ENCODE data around the gene TXK.

The TXK gene

DNA sequence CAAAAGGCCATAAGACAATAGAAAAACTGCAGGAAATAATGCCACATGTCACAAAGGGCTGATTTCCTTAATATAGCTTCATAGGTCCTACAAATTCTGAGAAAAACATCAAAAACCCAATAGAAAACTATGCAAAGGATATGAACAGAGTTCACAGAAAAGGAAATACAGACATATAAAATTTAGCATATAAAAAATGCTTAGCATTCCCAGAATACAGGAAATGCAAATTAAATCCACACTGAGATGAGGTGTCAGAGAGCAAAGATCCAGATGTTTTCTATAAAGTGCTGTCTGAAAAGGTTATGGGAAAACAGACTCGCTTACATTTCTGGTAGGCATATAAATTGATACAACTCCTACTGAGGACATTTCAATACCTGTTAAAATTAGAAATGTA is 33.8 kb downstream of the TXK start:
- DNase-seq, result no peak

DNA sequence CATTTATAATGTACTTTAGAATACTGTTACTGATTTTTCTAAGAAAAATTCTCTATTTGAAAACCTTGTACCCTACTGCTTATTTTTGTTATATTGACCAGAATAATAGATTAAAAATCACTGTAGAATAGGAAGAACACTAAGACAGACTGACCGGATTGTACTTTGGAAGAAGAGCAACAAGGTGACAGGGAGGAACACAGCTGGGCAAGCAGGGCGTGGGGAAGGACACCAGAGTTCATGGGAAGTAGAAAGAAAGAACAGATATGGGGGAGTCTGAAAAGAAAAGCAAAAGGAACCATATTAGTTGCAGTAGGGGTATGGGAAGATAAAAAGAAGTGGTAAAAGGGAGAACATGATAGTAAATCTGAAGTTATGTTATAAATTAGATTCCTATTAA is 38.6 kb downstream of the TXK start:
- DNase-seq, result no peak

DNA sequence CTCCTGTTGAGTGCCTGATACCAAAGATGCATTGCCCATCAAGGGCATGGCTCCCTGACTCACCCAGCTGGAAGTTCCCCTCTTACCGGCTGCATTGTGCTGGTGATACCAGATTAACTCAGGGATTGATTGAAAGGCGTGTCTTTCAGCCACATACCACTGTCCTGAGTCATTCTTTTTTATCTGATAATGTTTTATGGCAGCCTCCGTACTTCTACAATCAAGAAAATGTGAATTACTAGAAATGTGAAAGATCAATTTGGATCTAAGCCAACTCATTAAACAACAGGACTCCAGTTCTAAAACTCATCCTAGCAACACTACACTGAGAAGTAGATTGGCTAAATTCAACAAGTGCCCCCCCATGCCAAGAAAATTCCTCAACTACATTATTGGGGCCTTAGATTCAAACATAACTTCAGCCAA is 40.0 kb downstream of the TXK start:
- no peak for DNase-seq

DNA sequence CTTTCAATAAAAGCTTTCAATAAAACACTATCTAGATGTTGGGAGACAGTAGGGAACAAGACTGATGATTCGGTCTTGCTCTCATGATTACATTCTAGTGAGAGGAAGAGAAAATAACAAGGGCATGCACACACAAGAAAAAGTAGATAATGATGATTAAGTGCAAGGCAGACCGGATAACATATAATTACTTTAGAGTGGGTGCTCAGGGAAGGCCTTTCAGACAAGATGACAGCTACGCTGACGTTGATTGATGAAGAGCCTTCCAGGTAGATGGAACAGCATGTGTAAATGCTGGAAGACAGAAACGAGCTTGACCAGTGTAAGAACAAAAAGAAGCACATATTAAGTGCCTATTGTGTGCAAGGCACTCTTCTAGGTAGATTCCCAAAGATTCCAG is 43.4 kb downstream of the TXK start:
- no peak for DNase-seq

DNA sequence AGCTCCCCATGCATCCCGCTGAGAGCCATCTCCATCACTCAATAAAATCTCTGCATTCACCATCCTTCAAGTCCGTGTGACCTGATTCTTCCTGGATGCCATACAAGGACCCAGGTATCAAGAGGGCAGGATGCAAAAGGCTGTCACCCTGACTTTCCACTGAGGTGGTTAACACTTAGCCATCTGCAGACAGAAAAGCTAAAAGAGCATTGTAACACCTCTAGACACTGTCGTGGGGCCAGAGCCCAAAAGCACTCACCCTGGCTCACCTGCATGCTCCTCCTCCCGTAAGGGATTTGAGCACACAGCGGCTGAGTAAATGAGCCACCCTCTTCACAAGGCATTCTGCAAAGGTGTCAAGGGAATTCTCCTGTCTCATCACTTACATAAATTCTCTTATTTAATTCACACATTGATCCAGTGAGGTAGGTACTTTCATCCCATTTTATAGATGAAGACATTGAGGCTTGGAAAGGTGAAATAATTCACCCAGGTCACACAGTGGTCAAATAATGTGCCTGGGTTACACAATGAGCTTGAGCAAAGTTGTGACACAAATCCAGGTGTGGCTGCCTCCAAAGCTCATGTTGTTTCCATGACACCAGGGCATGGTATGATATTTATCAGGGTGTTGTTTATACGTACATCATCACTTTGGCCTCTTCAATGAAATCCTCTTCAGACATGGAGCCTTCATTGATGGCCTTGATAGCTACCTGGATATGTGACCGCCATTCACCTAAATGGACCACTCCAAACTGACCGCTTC is 48.0 kb downstream of the TXK start:
- no peak for DNase-seq

DNA sequence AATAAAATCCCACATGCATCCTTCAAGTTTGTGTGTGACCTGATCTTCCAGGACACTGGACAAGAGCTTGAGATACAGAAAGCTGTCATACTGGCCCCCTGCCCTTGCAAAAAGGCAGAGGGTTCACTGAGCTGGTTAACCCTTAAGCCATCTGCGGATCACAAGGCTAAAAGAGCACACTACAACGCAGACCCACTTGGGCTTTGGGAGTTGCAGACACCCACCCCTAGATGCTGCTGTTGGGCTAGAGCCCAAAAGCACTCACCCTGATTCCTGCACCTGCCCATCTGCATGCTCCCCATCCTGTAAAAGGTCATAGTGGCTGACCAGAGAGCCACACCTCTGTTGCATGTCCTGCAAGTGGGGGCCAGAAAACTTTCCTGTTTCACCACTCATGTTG is 51.1 kb downstream of the TXK start:
- DNase-seq, result no peak

DNA sequence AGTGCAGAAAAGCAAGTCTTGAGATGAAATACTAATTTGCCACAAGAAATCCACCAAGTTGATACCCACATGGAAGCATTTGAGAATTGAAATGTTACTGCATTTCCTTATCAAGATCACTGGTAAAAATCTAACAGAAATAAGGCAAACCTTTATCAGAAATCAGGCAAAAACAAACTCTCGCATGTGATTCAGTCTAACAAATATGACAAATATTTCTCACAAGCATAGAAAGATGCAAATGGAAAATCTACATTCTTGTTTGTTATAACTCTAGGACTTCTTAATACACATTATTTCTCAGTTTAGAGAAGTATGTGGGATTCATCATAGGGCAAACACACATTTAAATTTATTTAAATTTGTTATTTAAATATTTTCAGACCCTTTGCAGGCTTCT is 52.9 kb downstream of the TXK start:
- DNase-seq, result no peak

DNA sequence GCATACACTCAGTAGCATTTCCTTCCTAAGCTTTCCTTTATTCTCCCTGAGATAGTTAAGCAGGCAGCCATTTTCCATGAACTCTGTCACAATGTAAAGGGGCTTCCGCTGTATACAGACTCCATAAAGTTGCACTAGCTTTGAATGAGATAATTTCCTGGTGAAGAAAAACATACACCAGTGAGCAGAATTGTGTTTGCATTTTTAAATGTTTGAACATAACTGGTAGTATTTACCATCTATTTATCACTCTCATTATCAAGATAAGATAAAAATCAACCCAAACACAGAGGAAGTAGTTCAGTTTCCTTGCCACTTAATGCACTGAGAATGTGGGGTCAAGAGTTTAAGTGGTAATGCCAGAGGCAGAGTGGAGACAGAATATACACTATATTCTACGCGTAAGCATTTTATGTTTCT is 54.1 kb downstream of the TXK start:
- no peak for DNase-seq

DNA sequence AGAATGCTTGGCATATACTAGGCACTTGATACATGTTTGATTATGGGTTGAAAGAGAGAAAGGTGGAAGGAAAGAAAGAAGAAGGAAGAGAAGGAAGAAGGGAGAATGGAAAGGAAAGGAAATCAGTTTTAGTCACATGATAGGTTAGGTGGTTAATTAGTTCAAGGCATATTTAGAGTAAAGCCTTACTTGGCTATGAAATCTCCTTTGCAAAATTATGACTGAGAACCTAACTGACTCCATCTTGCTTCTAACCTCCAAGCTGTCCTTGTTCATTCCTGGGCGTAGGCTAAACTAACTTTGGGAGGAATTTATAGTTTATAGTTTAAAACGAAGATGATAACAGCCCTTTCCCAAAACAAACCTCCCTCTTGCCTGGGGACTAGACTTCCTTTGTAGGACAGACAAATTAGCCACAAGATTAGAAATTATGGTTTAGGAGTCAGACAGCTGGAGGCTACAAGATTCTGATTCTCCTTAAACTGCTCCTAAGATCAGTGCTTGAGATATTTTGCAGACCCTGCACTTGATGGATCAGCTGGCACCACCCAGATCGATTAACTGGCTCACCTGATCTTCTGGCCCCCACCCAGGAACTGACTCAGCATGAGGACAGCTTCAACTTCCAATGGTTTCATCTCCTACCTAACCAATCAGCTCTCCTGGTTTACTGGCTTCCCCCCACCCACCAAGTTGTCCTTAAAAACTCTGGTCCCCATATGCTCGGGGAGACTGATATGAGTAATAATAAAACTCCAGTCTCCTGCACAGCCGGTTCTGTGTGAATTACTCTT is 55.0 kb downstream of the TXK start:
- DNase-seq, result no peak

DNA sequence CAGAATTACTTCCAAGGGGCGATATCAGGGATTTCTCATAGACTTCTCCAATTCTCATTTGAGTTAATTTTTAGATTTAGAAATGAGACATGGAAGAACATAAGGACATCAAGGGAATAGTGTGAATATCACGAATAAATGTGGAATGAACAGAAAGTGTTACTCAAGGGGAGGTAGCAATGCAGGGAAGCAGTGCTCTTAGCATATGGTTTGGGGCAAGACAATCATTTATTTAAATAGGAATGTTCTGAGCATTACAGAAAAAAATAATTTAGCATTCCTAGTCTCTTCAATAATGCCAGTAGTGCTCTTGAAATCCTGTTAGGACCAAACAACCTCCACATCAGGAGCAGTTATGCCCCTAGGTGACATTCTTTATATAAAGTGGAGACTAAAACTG is 55.6 kb downstream of the TXK start:
- DNase-seq, result no peak

DNA sequence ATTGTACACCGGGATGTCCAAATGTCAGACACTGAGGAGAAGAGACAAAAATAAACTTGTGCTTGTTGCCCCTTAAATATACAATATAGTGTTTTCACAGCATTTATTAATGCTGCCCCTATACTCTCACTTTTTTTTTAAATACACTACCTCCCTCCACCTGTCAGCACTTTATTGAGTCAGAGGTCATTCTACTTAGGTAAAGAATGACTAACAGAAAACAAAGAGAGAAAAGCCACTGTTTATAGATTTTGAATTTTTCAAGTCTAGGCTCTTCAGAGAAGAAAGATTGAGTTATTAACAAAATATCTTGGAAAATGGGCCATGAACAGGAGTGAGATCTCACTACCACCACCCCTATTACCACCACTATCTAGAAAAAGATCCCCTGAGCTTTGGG is 59.4 kb downstream of the TXK start:
- DNase-seq, result no peak

DNA sequence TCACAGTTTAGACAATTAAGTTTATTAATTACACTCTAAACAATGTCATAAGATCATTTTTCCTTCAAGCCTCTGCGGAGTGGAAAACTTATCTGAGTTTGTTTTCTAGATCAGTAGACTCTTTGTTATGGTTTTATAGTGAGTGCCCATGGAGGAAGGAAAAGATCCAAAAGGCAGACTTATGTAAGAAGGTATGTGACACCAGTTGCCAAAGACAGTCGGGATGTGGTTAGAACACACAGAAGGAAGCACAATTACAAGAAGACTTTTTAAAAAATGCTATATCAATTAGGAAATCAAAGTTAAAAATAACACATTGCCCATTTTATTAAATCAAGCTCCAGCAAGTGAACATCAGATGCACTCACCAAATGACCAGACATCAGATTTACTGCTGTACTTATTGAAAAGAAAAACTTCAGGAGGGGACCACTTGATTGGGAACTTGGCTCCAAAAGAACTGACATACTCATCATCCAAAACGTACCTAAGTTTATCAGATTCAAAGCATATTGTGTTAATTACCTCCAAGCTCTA is 60.4 kb downstream of the TXK start:
- DNase-seq, result no peak

DNA sequence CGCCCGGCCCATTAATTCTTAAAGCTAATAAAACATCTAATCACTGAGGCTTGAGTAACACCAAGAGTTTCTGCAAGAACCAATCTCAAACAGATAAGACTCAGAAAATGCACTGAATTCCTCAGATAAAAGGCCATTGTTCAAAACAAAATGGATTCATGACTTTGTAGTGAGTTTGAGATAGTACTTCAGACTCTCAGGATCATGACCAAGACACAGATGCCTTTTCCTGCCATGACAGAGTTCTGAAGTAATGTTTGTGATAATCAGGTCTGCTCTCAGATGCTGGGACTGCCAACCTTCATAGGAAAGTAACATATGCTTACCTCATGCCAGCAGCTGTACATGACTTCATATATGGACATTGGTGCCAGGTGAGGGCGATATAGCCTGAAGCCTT is 62.9 kb downstream of the TXK start:
- no peak for DNase-seq

DNA sequence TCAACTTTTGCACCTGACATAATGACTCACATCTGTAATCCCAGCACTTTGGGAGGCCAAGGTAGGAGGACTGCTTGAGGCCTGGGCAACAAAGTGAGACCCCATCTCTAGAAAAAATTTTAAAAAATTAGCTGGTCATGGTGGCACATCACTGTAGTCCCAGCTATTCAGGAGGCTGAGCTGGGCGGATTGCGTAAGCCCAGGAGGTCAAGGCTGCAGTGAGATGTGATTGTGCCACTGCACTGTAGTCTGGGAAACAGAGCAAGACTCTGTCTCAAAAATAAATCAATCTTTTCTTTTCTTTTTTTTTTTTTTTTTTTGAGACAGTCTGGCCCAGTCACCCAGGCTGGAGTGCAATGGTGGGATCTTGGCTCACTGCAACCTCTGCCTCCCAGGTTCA is 65.0 kb downstream of the TXK start:
- no peak for DNase-seq

DNA sequence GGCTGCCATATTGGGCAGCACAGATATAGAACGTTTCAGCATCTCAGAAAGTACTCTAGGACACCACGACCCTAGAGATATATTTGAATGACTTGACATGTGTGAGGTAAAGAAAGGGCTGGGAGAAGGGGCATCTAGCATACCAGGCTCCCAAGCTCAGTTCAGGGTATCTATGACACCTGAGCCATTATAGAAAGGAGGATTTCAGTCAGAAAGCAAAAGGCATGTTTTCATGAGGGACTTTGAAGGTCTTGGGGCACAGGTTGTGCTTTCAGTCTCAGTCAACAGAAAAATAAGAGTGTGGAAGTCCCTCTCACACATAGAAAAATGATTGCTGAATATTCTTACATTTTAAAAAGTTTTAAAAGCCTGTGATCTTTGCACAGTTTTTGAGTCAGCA is 65.9 kb downstream of the TXK start:
- DNase-seq, result no peak

DNA sequence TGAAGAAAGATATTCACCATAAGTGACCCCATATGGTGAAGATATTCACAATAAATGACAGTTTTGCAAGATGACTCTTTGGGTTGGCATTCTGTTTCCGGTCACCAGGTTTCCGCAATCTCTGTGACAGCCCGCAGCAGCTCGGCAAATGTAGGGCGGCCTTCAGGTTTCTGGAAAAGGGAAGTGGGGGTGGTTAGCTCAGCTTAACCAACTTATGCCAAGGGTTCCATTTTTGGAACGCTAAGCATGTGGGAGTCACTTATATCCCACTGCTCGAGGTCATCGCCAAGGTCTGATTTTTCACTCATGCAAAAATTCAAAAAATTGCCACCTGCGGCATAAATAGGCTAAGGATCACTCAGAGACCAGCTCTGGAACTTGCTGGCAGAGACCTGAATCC is 66.5 kb downstream of the TXK start:
- no peak for DNase-seq

DNA sequence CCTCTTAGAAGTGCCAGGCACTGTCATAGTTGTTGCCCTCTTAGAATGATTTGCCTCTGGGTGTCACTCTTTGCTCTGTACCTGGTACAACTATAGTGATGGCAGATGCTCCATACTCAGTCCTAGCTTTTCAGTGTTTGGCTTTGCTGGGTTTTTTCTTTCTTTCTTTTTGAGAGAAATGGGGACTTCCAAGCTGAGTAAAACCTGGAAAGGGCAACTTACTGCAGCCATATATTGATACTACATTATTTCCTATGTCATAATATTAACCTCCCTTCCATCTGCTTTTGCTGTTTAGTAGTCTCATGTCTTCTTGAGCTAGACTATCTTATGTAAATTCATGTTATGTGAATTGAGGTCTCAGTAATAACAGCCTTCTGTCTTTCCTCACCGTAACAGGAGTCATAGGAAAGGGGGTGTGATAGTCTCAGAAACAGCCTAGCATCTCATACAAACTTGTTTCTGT is 68.4 kb downstream of the TXK start:
- DNase-seq, result no peak

DNA sequence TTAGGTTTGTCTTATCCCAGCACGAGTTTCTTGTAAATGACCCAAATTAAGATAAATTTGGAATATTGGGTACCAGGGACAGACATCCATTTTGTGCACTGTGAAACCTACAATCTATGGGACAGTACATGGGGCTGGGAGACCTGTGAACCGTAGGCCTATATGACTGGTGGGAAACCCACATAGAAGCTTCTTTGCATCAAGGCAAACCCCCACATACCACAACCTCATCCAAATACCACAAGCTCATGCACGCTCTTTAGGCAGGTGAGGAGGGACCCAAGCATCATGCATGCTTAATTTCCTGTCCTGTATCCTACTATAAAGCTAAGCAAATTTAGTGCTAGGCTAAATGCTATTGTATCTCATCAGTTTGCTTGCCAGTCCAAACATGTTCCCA is 69.7 kb downstream of the TXK start:
- DNase-seq, result no peak

DNA sequence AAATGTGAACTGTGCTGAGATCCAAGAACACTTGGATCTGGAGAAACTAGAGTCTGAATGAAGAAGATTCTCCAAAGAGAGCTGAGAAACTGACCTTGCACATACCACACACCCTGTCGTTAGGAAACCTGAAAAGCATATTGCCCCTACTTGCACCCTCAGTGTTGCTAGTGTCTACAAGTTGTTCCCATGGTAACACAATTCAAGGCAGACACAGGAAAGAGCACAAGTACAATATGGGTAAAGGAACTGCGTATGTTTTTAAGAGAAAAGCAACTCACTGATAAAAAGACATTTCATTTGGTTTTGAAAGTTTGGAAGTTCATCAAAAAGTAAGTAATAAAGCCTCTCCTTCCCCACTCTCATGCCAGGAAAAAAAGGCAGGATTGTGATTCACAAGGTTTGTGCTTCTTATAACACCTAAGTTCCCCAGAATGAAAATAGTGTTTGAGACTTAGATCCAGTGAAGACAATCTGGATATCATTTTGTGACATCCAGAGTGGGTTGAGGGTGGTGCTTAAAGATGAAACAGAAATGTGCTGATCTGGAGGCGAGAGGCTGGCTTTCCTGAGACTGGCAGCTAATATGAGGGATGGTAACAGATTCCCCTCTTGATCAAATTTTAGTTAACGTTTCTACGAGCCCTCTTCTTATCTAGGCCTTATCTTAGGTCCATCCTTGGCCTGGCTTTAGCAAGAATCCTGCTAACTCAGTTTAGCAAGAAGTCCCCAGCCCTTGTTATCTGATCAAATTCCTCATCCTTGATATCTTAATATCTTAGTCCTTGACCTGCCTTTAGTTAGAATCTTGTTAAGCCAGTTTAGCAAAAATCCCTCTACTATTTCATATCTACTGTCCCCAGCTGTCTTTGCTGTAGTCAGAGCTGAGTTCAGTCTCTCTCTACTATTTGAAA is 75.2 kb downstream of the TXK start:
- DNase-seq, result no peak

DNA sequence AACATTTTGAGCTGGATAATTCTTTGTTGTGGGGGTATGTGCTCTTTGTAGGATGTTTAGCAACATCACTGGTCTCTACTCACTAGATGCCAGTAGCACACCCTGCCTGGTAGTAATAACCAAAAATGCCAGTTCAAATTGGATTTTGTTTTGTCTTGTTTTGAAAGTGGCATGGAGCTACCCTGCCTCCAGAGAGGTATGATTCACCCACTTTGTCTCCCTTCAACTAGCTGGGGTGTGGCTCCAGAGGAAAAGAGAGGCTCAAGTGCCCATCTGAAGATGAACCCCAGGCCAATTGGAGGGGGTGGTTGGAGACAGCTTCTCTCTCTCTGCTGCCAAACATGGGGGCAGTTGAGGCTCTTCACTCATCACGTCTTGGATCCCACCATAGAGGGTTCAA is 83.0 kb downstream of the TXK start:
- no peak for DNase-seq

DNA sequence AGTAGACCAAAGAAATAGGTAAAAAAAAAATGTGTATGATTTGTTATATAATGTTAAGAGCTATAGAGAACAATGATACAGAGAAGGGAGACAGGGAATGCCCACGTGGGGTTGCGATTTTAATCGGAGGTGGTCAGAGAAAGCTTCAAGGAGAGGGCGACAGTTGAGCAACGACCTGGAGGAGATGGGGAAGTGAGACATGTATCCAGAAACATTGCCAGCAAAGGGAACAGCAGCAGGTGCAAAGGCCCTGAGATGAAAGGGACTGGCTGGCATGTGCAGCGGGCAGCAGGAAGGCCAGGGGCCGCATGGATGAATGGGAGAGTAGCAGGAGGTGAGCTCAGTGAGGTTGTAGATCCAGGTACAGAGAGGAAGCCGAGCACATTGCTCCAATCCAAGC is 84.6 kb downstream of the TXK start:
- no peak for DNase-seq

DNA sequence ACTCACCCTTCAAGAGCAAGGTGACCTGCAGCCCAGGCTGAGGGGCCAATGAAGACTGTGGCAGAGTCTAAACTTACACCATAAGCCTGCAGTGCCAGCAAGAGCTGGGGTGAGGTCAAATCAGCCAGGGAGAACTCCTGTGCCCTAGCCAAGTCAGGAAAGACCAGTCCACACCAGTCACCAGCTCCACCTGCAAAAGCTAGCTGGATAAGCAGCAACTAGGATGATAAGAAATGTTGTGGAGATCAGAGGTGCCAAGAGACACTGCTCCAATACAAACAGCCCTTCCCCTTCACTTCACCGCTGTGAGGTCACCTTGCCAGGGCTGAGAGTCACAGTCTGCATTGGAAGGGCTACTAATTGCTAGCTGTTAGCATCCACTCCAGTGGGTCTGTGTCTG is 86.2 kb downstream of the TXK start:
- DNase-seq, result no peak

DNA sequence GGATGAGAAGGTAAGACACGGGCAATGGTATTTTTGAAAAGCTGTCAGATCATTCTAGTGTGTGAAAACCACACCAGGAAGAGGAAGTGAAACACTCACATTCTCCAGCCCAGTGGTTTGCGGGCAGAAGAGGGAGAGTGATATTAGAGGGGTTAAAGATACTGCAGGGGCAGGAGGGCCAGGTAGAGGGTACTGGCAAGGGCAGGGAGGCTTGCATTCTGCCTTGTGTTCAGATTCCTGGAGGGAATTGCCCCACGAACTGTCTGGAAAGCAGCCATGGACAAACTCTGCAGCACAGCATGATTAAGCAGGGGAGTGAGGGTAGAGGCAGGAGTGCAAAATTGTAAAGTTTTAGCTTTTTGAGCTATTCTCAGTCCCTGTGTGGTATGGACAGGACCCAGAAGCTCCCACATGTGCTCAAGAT is 86.6 kb downstream of the TXK start:
- DNase-seq, result peak; percentile 64

Measured in RPMI8226 (cell line).